Occipital lobe (tissue), 2 donors: ENCODE data around the gene PHACTR3. TPM values are rescaled to one million over a fixed set of nuclear protein-coding genes. Genes with fewer than 3 reads are reported as not detected.
A peak's percentile ranks its signal among the peaks of the same experiment; 100 is the strongest.
"Not testable (repeated sequence)": the region's sequence is repeated elsewhere in the genome, so short reads cannot be mapped to it uniquely, and the experiment has no call there.

Experiments
- DNase-seq: peaks from one replicate; lab custom pipeline; 2025; lab: John Stamatoyannopoulos, UW
- total RNA-seq: library from RNA; depleted of rRNA; stranded (reverse); fragments of >200 nt; gene quantifications from one replicate; pipeline ENCODE4 v1.2.3, GENCODE V29; 2014

The PHACTR3 gene
- total RNA-seq, 1 donor from 2014 or later, result 42.1 TPM

GRCh38 chr20:59618585-59618984 is 14.2 kb downstream of the PHACTR3 start:
- DNase-seq, result not testable (repeated sequence)

DNA sequence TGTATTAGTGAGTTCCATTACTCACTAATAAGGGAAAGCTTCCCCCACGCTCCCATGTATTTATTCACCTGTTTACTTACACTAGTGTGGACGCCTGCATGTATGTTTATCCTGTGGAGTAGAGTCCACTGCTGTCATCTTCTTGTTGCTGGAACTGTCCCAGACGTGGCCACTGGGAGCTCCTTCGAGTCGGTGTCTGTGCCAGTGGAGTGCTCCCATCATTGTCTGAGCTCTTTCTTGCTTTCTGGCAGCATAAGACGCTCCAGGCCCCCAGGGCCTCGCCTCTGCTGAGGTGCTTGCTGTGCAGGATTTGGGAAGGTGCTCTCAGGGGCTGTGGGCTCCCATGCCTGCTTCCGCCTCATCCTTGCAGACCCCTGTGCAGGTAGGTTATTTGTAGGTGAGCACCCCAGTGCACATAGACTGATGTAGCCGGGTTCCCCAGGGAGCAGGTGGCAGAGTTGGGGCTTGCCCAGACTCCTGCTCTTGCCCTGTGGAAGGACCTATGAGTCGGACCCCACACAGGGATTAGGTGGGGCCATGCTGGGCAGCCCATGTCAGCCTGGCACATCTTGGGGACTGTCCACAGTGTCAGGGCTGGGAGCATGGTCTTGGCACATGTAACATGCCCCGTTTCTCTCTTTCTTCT is 16.6 kb downstream of the PHACTR3 start:
- DNase-seq, result no peak

GRCh38 chr20:59622496-59622895 is 18.2 kb downstream of the PHACTR3 start:
- DNase-seq, result no peak

DNA sequence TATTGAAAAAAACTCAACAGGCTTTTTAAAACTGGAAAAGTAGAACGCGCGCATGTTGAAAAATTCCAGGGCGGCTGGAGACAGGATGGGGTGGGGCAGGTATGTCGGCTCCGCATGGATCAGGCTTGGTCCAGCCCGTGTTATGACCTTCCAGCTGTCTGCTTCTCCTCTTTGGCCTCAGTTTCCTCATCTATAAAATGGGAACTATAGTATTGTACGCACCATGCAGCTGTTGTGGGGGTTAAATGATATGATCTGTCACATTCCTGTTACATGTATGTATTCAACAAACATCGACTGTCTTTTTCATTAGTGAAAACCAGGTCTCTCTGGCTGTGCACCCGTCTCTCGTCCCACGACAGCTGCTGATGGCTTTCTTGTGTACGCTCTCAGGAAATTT is 18.8 kb downstream of the PHACTR3 start:
- no peak for DNase-seq

GRCh38 chr20:59623583-59623982 is 19.2 kb downstream of the PHACTR3 start:
- no peak for DNase-seq

GRCh38 chr20:59624401-59624800 is 20.1 kb downstream of the PHACTR3 start:
- no peak for DNase-seq

DNA sequence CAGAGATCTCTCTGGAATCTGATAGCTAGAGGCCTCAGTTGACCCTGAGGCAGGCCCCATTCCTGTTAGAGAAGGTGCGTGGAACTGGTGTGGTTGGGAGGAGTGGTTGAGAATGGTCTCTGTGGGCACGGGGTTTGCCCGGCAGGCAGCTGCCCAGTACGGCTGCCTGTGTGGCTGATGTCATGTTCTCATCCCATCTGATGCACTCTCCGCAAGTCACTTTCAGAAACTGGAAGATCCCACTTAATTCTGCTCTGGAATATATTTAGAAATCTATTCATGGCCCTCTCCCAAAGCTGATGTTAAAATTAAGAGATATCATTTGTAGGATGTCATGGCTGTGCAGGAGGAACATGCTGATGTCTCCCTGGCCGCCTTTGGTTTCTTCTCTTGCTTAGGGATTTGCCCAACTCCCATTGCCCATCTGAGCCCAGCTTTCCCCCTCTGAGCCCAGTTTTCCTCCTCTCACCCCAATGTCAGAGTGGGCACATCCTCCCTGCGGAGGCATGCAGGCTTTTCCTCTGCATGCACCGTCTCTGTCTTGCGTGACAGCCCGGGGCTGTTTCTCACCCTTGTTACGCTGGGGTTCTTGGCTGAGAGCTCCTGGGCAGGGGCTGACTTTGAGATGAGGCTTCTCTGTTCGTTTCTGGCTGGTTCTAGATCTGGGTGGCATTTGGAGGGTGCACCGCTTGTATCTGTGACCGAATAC is 21.0 kb downstream of the PHACTR3 start:
- no peak for DNase-seq

- DNase-seq, result no peak
Observed at GRCh38 chr20:59627298-59627697, 23.0 kb downstream of the PHACTR3 start.

- peak; percentile 87 for DNase-seq
Observed at GRCh38 chr20:59628171-59628570, 23.8 kb downstream of the PHACTR3 start.

- no peak for DNase-seq
Observed at GRCh38 chr20:59629141-59630045, 25.1 kb downstream of the PHACTR3 start.

DNA sequence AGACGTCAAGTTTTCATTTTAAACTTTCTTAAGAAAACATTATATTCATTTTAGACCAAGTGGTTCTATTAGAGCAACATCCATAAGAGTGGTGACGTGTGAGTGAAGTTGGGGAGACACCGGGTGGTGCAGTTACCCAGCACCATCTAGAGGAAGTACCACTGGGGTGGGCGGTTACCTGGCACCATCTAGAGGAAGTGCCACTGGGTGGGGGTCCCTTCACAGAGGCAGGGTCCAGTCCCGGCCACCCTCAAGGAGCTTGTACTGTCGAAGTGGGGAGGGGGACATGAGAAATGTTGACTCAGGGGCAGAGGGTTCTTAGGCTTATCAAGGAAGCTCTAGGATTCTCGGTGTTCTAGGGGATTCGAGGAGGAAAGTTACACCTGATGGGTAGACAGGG is 26.2 kb downstream of the PHACTR3 start:
- no peak for DNase-seq

DNA sequence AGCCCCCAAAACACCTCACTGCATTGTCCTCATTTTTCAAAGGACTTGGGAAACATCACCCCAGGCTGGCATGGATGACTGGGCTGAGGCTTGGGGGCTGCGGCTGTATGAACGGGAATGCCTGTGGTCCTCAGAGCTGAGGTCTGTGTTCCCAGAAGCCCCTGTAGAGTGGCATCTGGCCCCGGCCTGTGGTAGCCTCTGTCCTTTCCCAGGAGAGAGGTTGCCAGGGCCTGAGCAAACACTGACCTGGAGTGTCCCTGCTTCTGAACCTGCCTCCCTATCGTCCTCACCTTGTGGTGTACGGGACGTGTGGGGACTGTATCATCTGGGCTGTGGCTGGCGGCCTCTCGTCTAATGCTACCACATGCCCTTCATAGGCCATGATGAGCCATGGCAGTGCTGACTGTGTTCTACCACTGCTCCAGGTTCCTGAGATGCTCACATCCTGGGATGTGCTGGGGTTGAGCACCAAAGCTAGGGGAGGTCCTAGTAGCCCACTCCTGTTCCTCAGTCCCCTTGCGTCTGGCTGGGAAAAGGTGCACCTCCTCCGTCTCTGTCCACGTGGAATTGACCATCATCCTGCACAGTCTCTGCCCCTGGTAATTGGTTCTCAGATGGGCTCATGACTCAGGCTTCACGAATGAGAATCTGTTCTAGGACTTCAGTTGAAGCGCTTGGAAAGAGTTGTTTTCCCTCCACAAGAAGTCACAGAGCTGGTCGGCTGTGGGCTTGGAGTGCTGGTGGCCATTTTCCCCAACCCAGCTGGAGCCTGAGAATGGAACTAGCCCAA is 27.6 kb downstream of the PHACTR3 start:
- no peak for DNase-seq

DNA sequence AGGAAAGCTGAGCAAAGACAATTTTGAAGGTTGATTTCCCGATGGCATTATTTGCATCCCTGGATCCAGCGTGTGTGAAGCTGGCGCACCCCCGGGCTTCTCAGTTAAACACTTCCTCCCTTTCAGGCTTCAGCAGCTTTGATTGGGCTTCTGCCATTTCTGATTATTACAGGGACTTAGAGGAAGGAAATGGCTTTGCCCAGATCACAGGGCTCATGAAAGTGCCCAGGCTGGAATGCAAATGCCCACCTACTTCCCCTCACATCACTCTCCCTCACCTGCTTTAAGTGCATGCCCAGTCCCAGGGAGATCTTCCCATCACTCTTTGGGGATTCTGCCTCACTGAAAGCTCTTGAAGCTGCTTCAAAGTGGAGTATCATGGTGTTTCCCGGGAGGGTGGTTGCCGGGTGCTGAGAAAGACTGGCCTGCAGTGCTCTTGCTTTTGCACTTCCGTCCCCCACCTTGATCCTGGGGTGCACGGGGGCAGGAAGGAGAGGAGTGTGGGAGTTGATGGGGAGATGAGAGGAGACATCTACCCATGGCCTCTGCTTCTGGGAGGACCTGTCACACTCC is 28.3 kb downstream of the PHACTR3 start:
- DNase-seq, result no peak

DNA sequence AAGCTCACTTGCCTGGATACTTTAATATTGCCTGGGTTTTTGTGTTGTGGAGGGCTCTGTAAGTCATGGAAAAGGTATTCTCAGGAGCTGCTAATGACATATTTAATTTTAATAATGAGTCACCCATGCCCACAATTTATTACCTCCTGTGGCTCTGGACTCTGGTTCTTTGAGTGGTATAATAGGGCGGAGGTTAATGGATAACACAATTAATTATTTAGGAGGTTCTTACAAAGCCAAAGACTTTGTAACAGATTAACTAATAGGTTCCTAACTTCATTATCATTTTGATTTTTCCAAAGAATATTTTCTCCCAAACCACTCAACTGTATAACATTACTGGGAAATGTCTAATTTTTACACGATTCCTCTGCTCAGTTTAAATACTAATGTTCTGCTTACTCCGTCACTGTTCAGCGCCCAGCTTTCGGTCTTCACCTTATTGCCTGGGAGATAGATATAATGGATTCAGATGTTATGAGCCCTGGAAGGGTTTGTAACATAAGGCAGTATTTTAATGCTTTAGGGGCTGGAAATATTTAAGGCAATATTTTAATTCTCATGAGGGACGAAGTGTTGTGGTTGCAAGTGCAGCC is 29.4 kb downstream of the PHACTR3 start:
- DNase-seq, result no peak

GRCh38 chr20:59634435-59635005 is 30.2 kb downstream of the PHACTR3 start:
- DNase-seq, result no peak

GRCh38 chr20:59636766-59637370 is 32.5 kb downstream of the PHACTR3 start:
- no peak for DNase-seq

- DNase-seq, result no peak
Observed at GRCh38 chr20:59640267-59640666, 35.9 kb downstream of the PHACTR3 start.

DNA sequence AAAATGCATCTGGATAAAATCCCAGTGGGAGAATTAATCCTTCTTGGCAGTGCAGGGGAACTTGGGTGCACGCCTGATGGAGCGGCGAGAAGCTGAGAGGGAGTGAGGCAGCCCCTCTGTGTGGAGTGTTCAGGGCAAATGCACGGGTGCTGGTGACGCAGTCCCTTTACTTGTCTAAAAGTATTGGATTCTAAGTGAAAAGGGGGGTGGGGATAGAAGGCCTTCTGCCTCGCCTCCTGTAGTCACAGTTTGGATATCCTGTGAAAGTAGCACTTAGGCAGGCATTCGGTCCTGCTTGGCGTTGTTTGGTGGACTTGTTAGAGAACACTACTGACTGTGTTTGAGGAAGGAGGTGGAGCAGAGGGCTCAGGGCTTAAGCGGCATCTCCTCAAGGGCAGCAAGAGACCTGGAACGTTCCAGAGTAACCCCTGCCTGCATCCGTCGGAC is 39.3 kb downstream of the PHACTR3 start:
- DNase-seq, result peak; percentile 48

DNA sequence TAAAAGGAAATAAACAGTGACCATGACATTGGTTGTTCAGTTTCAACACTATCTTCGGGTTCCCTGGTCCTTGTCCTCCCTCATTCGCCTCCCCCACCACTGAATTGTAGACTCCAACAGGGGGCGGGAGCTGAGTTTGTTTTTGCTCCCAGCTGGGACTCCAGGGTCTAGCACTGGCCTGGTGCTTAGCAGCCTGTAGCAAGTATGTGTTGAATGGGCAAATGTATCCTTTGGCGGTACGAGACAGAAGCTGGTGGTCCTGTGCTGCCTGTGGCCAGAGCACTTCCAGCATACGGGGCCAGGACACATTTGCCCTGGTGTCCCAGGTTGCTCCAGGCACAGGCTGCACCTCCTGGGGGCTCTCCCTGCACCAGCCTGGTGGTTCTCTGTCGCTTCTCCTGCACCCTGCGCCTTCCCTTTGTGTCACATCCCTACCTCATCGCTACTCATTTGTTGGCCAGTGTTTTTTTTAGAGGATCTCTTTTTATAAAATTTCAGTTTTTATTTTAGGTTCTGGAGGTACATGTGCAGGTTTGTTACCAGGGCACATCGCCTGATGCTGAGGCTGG is 40.1 kb downstream of the PHACTR3 start:
- no peak for DNase-seq
